SK-N-MC (cell line): ENCODE data around the gene LTB4R.

Experiments used
- EZH2 ChIP-seq: fragments of 200-600 bp; sonication (generic); IDR thresholded peaks from one replicate; pipeline ENCODE4 v1.6.1; 2017; ENCODE audit warnings: antibody characterized with exemption
- FOXP2 ChIP-seq: optimal IDR thresholded peaks from 2 replicates; pipeline ENCODE3; 2011; ENCODE audit warnings: mild to moderate bottlenecking, moderate library complexity; ENCODE audit not compliant: insufficient read depth; ENCODE audit errors: extremely low read length, control extremely low read depth
- POLR2AphosphoS5 ChIP-seq: IDR thresholded peaks from 2 replicates; pipeline ENCODE4 v1.6.1; 2012; ENCODE audit warnings: mild to moderate bottlenecking, low read depth, low read length, borderline replicate concordance

GRCh38 chr14:24278424-24278823 is 32.9 kb upstream of the LTB4R start:
- TF ChIP-seq EZH2 (no peak), POLR2AphosphoS5 (no peak), FOXP2 (no peak)
